PFSK-1 (cell line): ENCODE results near the gene CD4.

ENCODE experiments used
- POLR2AphosphoS5 ChIP-seq: IDR thresholded peaks from 2 replicates; pipeline ENCODE4 v1.6.1; 2012; ENCODE audit warnings: low read depth, mild to moderate bottlenecking, control low read depth, low read length, moderate library complexity
- TF ChIP-seq, protein P1 (sequence below), 2 experiments: IDR thresholded peaks; 2 replicates each; pipeline versions ENCODE4 v1.6.1 to v1.8.0; 2011 to 2012; ENCODE audit warnings: low read depth in 2 of 2, low read length in 2 of 2, control low read depth in 1 of 2, inconsistent platforms in 1 of 2, mild to moderate bottlenecking in 1 of 2, moderate library complexity in 1 of 2; ENCODE audit not compliant: insufficient read depth in 1 of 2

DNA sequence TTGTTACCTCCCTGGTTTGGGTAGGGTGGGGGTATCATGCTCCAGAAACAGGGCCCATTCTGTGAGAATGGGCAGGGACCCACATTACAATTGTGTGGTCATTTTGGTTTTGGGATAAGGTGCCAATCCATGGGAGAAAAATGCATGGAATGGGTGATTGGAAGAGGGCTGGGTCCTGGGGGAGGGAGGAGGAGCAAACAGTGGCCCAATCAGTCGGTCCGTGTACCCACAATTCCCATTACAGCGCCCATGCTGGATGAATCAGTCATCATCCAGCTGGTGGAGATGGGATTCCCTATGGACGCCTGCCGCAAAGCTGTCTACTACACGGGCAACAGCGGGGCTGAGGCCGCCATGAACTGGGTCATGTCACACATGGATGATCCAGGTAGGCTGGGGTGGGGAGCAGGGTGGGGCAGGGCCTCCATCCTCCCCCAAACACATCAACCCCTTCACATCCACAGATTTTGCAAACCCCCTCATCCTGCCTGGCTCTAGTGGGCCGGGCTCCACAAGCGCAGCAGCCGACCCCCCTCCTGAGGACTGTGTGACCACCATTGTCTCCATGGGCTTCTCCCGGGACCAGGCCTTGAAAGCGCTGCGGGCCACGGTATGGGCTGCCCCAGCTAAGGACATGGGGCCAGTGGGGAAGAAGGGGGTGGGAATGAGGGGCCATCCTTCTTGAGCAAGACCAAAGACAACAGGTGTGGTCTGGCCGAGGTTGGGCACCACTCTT lies 74.4 kb downstream of the CD4 start:
- TF ChIP-seq, protein P1, sequence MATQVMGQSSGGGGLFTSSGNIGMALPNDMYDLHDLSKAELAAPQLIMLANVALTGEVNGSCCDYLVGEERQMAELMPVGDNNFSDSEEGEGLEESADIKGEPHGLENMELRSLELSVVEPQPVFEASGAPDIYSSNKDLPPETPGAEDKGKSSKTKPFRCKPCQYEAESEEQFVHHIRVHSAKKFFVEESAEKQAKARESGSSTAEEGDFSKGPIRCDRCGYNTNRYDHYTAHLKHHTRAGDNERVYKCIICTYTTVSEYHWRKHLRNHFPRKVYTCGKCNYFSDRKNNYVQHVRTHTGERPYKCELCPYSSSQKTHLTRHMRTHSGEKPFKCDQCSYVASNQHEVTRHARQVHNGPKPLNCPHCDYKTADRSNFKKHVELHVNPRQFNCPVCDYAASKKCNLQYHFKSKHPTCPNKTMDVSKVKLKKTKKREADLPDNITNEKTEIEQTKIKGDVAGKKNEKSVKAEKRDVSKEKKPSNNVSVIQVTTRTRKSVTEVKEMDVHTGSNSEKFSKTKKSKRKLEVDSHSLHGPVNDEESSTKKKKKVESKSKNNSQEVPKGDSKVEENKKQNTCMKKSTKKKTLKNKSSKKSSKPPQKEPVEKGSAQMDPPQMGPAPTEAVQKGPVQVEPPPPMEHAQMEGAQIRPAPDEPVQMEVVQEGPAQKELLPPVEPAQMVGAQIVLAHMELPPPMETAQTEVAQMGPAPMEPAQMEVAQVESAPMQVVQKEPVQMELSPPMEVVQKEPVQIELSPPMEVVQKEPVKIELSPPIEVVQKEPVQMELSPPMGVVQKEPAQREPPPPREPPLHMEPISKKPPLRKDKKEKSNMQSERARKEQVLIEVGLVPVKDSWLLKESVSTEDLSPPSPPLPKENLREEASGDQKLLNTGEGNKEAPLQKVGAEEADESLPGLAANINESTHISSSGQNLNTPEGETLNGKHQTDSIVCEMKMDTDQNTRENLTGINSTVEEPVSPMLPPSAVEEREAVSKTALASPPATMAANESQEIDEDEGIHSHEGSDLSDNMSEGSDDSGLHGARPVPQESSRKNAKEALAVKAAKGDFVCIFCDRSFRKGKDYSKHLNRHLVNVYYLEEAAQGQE (IDR thresholded peaks at IDR 0.05; ENCODE audit: insufficient read depth in 1 of 2, low read depth in 2 of 2, low read length in 2 of 2): no peak
- no peak for TF ChIP-seq POLR2AphosphoS5
